ENCODE data around the gene ENAH.

Gene ENAH

GRCh38 chr1:225447650-225448089 lies 205.3 kb downstream of the ENAH start:
- no peak overlapping the region for H3K4me3 Mint-ChIP-seq
- ATAC-seq (replicated peaks; ENCODE audit: extremely low read depth, poor library complexity, severe bottlenecking) (no peak), DNase-seq (ENCODE audit: low spot score in 2 of 2) (no peak)
- H3K9me3 Mint-ChIP-seq, result no peaks in the 10 kb centered on the region
- H3K27me3 Mint-ChIP-seq, result no peaks in the 10 kb centered on the region
- peaks cover 40% of the 10 kb centered on the region for H3K4me1 Mint-ChIP-seq
- H3K36me3 Mint-ChIP-seq (ENCODE audit: insufficient read depth), result peaks cover 14% of the 10 kb centered on the region
- H3K27ac Mint-ChIP-seq (ENCODE audit: low read depth), result peak overlapping the region; percentile 32

- Mint-ChIP-seq H3K27ac (ENCODE audit: low read depth) (no peak overlapping the region), H3K4me1 (peaks cover 44% of the 10 kb centered on the region), H3K4me3 (no peak overlapping the region), H3K9me3 (no peaks in the 10 kb centered on the region), H3K36me3 (ENCODE audit: insufficient read depth) (peaks cover 16% of the 10 kb centered on the region), H3K27me3 (no peaks in the 10 kb centered on the region)
- DNase-seq (ENCODE audit: low spot score in 2 of 2) (no peak), ATAC-seq (replicated peaks; ENCODE audit: extremely low read depth, poor library complexity, severe bottlenecking) (no peak)
These were observed 205.8 kb downstream of the ENAH start for GRCh38 chr1:225446981-225447615.

- Mint-ChIP-seq H3K4me1 (peaks cover 47% of the 10 kb centered on the region), H3K4me3 (no peak overlapping the region), H3K36me3 (ENCODE audit: insufficient read depth) (peaks cover 16% of the 10 kb centered on the region), H3K9me3 (no peaks in the 10 kb centered on the region), H3K27ac (ENCODE audit: low read depth) (peak overlapping the region; percentile 92), H3K27me3 (no peaks in the 10 kb centered on the region)
- ATAC-seq (replicated peaks; ENCODE audit: extremely low read depth, poor library complexity, severe bottlenecking) (no peak), DNase-seq (ENCODE audit: low spot score in 2 of 2) (no peak)
These were observed 206.3 kb downstream of the ENAH start for GRCh38 chr1:225446595-225446960.

GRCh38 chr1:225445639-225446594 lies 207.0 kb downstream of the ENAH start:
- no peak for DNase-seq (ENCODE audit: low spot score in 2 of 2)
- H3K4me1 Mint-ChIP-seq, result peaks cover 47% of the 10 kb centered on the region

GRCh38 chr1:225442123-225442505 lies 210.8 kb downstream of the ENAH start:
- DNase-seq (ENCODE audit: low spot score in 2 of 2) (no peak), ATAC-seq (replicated peaks; ENCODE audit: extremely low read depth, poor library complexity, severe bottlenecking) (no peak)
- Mint-ChIP-seq H3K27ac (ENCODE audit: low read depth) (peak overlapping the region; percentile 41), H3K36me3 (ENCODE audit: insufficient read depth) (peaks cover 14% of the 10 kb centered on the region), H3K27me3 (no peaks in the 10 kb centered on the region), H3K4me3 (no peak overlapping the region), H3K9me3 (no peaks in the 10 kb centered on the region), H3K4me1 (peaks cover 45% of the 10 kb centered on the region)

More at GRCh38 chr1:225445639-225446594, 207.0 kb downstream of the ENAH start:
- no peaks in the 10 kb centered on the region for H3K9me3 Mint-ChIP-seq
- peak overlapping the region; percentile 69 for H3K4me3 Mint-ChIP-seq
- ATAC-seq (replicated peaks; ENCODE audit: extremely low read depth, poor library complexity, severe bottlenecking), result no peak
- H3K27me3 Mint-ChIP-seq, result no peaks in the 10 kb centered on the region
- peak overlapping the region; percentile 92 for H3K27ac Mint-ChIP-seq (ENCODE audit: low read depth)
- peaks cover 16% of the 10 kb centered on the region for H3K36me3 Mint-ChIP-seq (ENCODE audit: insufficient read depth)

GRCh38 chr1:225441314-225442122 lies 211.4 kb downstream of the ENAH start:
- Mint-ChIP-seq H3K9me3 (no peaks in the 10 kb centered on the region), H3K36me3 (ENCODE audit: insufficient read depth) (peaks cover 14% of the 10 kb centered on the region), H3K4me1 (peaks cover 45% of the 10 kb centered on the region), H3K27ac (ENCODE audit: low read depth) (peak overlapping the region; percentile 41), H3K4me3 (peak overlapping the region; percentile 23), H3K27me3 (no peaks in the 10 kb centered on the region)
- ATAC-seq (replicated peaks; ENCODE audit: extremely low read depth, poor library complexity, severe bottlenecking), result no peak
- DNase-seq (ENCODE audit: low spot score in 2 of 2), result no peak

- no peak for ATAC-seq (replicated peaks; ENCODE audit: extremely low read depth, poor library complexity, severe bottlenecking)
- H3K27ac Mint-ChIP-seq (ENCODE audit: low read depth), result no peak overlapping the region
- no peak for DNase-seq (ENCODE audit: low spot score in 2 of 2)
- peaks cover 14% of the 10 kb centered on the region for H3K36me3 Mint-ChIP-seq (ENCODE audit: insufficient read depth)
- H3K4me1 Mint-ChIP-seq, result peaks cover 36% of the 10 kb centered on the region
- no peak overlapping the region for H3K4me3 Mint-ChIP-seq
- no peaks in the 10 kb centered on the region for H3K27me3 Mint-ChIP-seq
- H3K9me3 Mint-ChIP-seq, result no peaks in the 10 kb centered on the region
These were observed 212.3 kb downstream of the ENAH start for GRCh38 chr1:225440380-225441221.

GRCh38 chr1:225437710-225438437 lies 215.0 kb downstream of the ENAH start:
- no peak for DNase-seq (ENCODE audit: low spot score in 2 of 2)
- Mint-ChIP-seq H3K27ac (ENCODE audit: low read depth) (no peak overlapping the region), H3K4me3 (no peak overlapping the region), H3K9me3 (no peaks in the 10 kb centered on the region), H3K4me1 (peaks cover 12% of the 10 kb centered on the region), H3K36me3 (ENCODE audit: insufficient read depth) (peaks cover 5% of the 10 kb centered on the region), H3K27me3 (no peaks in the 10 kb centered on the region)
- no peak for ATAC-seq (replicated peaks; ENCODE audit: extremely low read depth, poor library complexity, severe bottlenecking)
